Choroid plexus epithelial cell (primary cell): ENCODE measurements around the gene ACVR1C.

Experiments used
- DNase-seq: peaks from one replicate; pipeline ENCODE4 v3.0.0-alpha.2; 2010; ENCODE audit warnings: low read depth
- H3K4me3 ChIP-seq: 2 replicates; pipeline ENCODE4 v1.5.1; 2011; ENCODE audit warnings: low read depth, mild to moderate bottlenecking, control low read depth, low read length, moderate library complexity
- TF ChIP-seq, protein P1 (sequence below): conservative IDR thresholded peaks from 2 replicates; pipeline ENCODE4 v1.5.1; 2011; ENCODE audit warnings: low read depth, mild to moderate bottlenecking, control low read depth, inconsistent platforms, low read length, moderate library complexity

Gene ACVR1C

DNA sequence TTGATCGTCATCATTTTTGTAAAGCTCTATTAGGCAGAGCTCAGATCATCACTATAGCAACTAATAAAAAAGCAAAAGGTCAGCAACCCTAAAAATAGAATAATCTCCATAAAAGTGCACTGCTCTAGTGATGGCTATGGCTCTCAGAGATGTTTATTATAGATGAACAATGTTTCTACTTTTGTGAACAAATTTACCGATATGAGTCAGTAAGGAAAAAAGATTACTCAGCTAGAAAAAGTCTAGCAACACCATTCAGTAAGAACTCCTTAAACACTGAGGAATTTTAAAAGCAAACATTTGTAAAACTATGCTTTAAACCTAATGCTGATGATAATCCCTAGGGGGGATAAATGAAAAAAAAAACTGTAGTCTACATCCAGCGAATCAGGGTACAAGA is 69.6 kb downstream of the ACVR1C start:
- DNase-seq, result no peak
- TF ChIP-seq, protein P1, sequence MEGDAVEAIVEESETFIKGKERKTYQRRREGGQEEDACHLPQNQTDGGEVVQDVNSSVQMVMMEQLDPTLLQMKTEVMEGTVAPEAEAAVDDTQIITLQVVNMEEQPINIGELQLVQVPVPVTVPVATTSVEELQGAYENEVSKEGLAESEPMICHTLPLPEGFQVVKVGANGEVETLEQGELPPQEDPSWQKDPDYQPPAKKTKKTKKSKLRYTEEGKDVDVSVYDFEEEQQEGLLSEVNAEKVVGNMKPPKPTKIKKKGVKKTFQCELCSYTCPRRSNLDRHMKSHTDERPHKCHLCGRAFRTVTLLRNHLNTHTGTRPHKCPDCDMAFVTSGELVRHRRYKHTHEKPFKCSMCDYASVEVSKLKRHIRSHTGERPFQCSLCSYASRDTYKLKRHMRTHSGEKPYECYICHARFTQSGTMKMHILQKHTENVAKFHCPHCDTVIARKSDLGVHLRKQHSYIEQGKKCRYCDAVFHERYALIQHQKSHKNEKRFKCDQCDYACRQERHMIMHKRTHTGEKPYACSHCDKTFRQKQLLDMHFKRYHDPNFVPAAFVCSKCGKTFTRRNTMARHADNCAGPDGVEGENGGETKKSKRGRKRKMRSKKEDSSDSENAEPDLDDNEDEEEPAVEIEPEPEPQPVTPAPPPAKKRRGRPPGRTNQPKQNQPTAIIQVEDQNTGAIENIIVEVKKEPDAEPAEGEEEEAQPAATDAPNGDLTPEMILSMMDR, result no peak

DNA sequence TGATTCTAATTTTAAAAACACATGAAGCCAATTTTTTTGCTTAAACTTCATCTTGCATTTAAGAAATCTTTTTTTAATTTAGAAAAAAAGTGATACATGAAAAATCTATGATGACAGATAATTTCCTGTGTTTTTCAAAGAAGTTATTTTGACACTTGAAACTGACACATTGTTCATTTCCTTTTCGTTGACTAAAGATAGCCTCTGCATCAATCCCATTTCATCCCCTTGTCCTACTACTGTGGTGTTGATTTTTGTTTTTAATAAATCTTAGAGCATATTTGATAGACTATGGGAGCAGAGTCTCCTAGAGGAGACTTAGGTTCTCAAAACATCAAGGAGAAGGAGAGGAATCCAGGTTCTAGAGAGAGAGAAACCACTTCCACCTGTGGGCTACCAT is 70.9 kb downstream of the ACVR1C start:
- no peak for DNase-seq
- no peak overlapping the region for H3K4me3 ChIP-seq
- TF ChIP-seq, protein P1, result no peak

More for the DNA sequence above, 69.6 kb downstream of the ACVR1C start:
- no peak overlapping the region for H3K4me3 ChIP-seq

- TF ChIP-seq, protein P1, result no peak
- no peak overlapping the region for H3K4me3 ChIP-seq
- no peak for DNase-seq
Observed at GRCh38 chr2:157540102-157540501, 88.6 kb downstream of the ACVR1C start.

DNA sequence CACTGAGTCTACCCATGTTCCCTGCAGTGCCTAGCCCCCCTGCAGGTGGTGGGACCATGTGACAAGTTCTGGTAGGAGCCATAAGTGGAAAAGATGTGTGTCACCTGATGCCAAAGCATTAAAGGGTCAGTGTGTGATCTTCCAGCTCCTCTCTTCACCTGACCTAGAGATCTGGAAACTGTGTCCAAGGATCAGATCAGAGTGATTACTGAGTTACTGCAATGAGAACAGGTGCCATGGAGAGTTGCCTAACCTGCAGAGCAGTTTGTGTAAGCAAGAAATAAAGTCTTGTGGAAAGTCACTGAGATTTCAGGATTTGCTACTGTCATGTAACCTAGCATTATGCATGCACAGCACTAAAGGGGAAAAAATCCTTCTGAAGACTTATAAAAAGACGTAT is 90.6 kb downstream of the ACVR1C start:
- DNase-seq, result no peak
- TF ChIP-seq, protein P1, result no peak
- no peak overlapping the region for H3K4me3 ChIP-seq

GRCh38 chr2:157536815-157537214 is 91.8 kb downstream of the ACVR1C start:
- no peak for DNase-seq
- no peak overlapping the region for H3K4me3 ChIP-seq
- TF ChIP-seq, protein P1, result no peak

GRCh38 chr2:157528963-157529751 is 99.5 kb downstream of the ACVR1C start:
- DNase-seq, result no peak
- no peak overlapping the region for H3K4me3 ChIP-seq
- TF ChIP-seq, protein P1, result no peak

DNA sequence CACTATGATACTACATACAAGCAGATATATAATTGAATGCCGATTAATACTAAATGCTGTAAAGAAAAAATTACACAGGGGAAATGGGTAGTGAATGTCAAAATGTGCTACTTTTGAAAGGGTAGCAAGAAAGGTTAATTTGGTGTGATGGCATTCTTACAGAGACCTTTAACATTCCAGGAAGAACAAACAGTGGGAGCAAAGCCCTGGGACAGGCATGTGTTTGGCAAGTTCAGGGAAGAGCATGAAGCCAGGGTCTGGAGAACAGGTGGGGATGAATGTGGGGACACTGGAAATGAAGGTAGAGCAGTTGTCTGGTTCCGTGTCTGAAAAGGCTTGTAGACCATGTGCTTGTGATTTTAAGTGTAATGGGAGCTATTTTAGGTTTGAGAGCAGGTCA is 102.6 kb downstream of the ACVR1C start:
- no peak overlapping the region for H3K4me3 ChIP-seq
- TF ChIP-seq, protein P1, result no peak
- no peak for DNase-seq
